SK-N-MC (cell line): ENCODE results near the gene MIOS.

Source experiments
- EZH2 ChIP-seq: fragments of 200-600 bp; sonication (generic); IDR thresholded peaks from one replicate; pipeline ENCODE4 v1.6.1; 2017; ENCODE audit warnings: antibody characterized with exemption
- FOXP2 ChIP-seq: optimal IDR thresholded peaks from 2 replicates; pipeline ENCODE3; 2011; ENCODE audit warnings: mild to moderate bottlenecking, moderate library complexity; ENCODE audit not compliant: insufficient read depth; ENCODE audit errors: extremely low read length, control extremely low read depth
- POLR2AphosphoS5 ChIP-seq: IDR thresholded peaks from 2 replicates; pipeline ENCODE4 v1.6.1; 2012; ENCODE audit warnings: mild to moderate bottlenecking, low read depth, low read length, borderline replicate concordance

GRCh38 chr7:7554649-7555575, 11.8 kb upstream of the MIOS start:
- TF ChIP-seq EZH2: no peak
- no peak for TF ChIP-seq POLR2AphosphoS5
- TF ChIP-seq FOXP2: no peak
